Mucosa of stomach (tissue), 1 donor: ENCODE data around the gene TLN1.

ENCODE experiments used
- H3K27me3 ChIP-seq: one replicate; pipeline ENCODE4 v1.7.0; 2013; ENCODE audit warnings: mild to moderate bottlenecking, low read length; ENCODE audit not compliant: control insufficient read depth, insufficient read depth
- H3K36me3 ChIP-seq: one replicate; pipeline ENCODE4 v1.7.0; 2013; ENCODE audit warnings: low read length; ENCODE audit not compliant: control insufficient read depth, insufficient read depth
- H3K4me1 ChIP-seq: one replicate; pipeline ENCODE4 v1.7.0; 2013; ENCODE audit warnings: mild to moderate bottlenecking, low read length; ENCODE audit not compliant: control insufficient read depth, insufficient read depth
- H3K4me3 ChIP-seq: one replicate; pipeline ENCODE4 v1.7.0; 2013; ENCODE audit warnings: low read length
- H3K9ac ChIP-seq: one replicate; pipeline ENCODE4 v1.7.0; 2013; ENCODE audit warnings: mild to moderate bottlenecking, low read length, moderate library complexity
- H3K9me3 ChIP-seq: one replicate; pipeline ENCODE4 v1.7.0; 2013; ENCODE audit warnings: mild to moderate bottlenecking, low read length, moderate library complexity; ENCODE audit not compliant: control insufficient read depth
- donor health status: Pancreatic carcinoma.

Gene TLN1

GRCh38 chr9:35686222-35687203 lies 45.5 kb downstream of the TLN1 start:
- Histone ChIP-seq H3K4me1 (peaks cover 19% of the 10 kb centered on the region), H3K9me3 (no peaks in the 10 kb centered on the region), H3K4me3 (no peak overlapping the region), H3K36me3 (peaks cover 1% of the 10 kb centered on the region), H3K9ac (no peak overlapping the region), H3K27me3 (no peaks in the 10 kb centered on the region)

GRCh38 chr9:35685506-35685905 lies 46.5 kb downstream of the TLN1 start:
- no peaks in the 10 kb centered on the region for H3K9me3 ChIP-seq
- H3K27me3 ChIP-seq: no peaks in the 10 kb centered on the region
- H3K36me3 ChIP-seq: peaks cover 3% of the 10 kb centered on the region
- peaks cover 19% of the 10 kb centered on the region for H3K4me1 ChIP-seq
- no peak overlapping the region for H3K4me3 ChIP-seq
- no peak overlapping the region for H3K9ac ChIP-seq

- no peak overlapping the region for H3K9ac ChIP-seq
- H3K4me1 ChIP-seq: peaks cover 22% of the 10 kb centered on the region
- H3K9me3 ChIP-seq: no peaks in the 10 kb centered on the region
- no peaks in the 10 kb centered on the region for H3K27me3 ChIP-seq
- no peak overlapping the region for H3K4me3 ChIP-seq
- peaks cover 3% of the 10 kb centered on the region for H3K36me3 ChIP-seq
These were observed 47.1 kb downstream of the TLN1 start for GRCh38 chr9:35684921-35685320.

- no peaks in the 10 kb centered on the region for H3K9me3 ChIP-seq
- peaks cover 3% of the 10 kb centered on the region for H3K36me3 ChIP-seq
- no peak overlapping the region for H3K4me3 ChIP-seq
- no peak overlapping the region for H3K9ac ChIP-seq
- H3K27me3 ChIP-seq: no peaks in the 10 kb centered on the region
- peaks cover 12% of the 10 kb centered on the region for H3K4me1 ChIP-seq
These were observed 48.7 kb downstream of the TLN1 start for GRCh38 chr9:35683323-35683722.

- Histone ChIP-seq H3K4me3 (no peak overlapping the region), H3K9ac (no peak overlapping the region), H3K4me1 (peaks cover 12% of the 10 kb centered on the region), H3K36me3 (peaks cover 3% of the 10 kb centered on the region), H3K27me3 (no peaks in the 10 kb centered on the region), H3K9me3 (no peaks in the 10 kb centered on the region)
These were observed 49.3 kb downstream of the TLN1 start for GRCh38 chr9:35682520-35683315.

GRCh38 chr9:35682051-35682450 lies 49.9 kb downstream of the TLN1 start:
- Histone ChIP-seq H3K4me1 (peaks cover 12% of the 10 kb centered on the region), H3K36me3 (peaks cover 3% of the 10 kb centered on the region), H3K9ac (no peak overlapping the region), H3K4me3 (no peak overlapping the region), H3K27me3 (no peaks in the 10 kb centered on the region), H3K9me3 (no peaks in the 10 kb centered on the region)

GRCh38 chr9:35681341-35682002 lies 50.5 kb downstream of the TLN1 start:
- Histone ChIP-seq H3K9ac (no peak overlapping the region), H3K27me3 (no peaks in the 10 kb centered on the region), H3K4me3 (no peak overlapping the region), H3K36me3 (peaks cover 3% of the 10 kb centered on the region), H3K9me3 (no peaks in the 10 kb centered on the region), H3K4me1 (peaks cover 13% of the 10 kb centered on the region)

GRCh38 chr9:35680331-35681105 lies 51.5 kb downstream of the TLN1 start:
- H3K27me3 ChIP-seq: no peaks in the 10 kb centered on the region
- no peak overlapping the region for H3K9ac ChIP-seq
- H3K4me1 ChIP-seq: peaks cover 20% of the 10 kb centered on the region
- peaks cover 3% of the 10 kb centered on the region for H3K36me3 ChIP-seq
- no peak overlapping the region for H3K4me3 ChIP-seq
- H3K9me3 ChIP-seq: no peaks in the 10 kb centered on the region

GRCh38 chr9:35679766-35680330 lies 52.1 kb downstream of the TLN1 start:
- H3K4me1 ChIP-seq: peaks cover 20% of the 10 kb centered on the region

GRCh38 chr9:35679091-35679490 lies 52.9 kb downstream of the TLN1 start:
- Histone ChIP-seq H3K4me1 (peaks cover 24% of the 10 kb centered on the region), H3K9ac (no peak overlapping the region), H3K36me3 (peaks cover 3% of the 10 kb centered on the region), H3K9me3 (no peaks in the 10 kb centered on the region), H3K27me3 (no peaks in the 10 kb centered on the region), H3K4me3 (no peak overlapping the region)

More at GRCh38 chr9:35679766-35680330, 52.1 kb downstream of the TLN1 start:
- Histone ChIP-seq H3K27me3 (no peaks in the 10 kb centered on the region), H3K9ac (no peak overlapping the region), H3K4me3 (no peak overlapping the region), H3K9me3 (no peaks in the 10 kb centered on the region), H3K36me3 (peaks cover 3% of the 10 kb centered on the region)
